Esophagus squamous epithelium (tissue), 4 donors: ENCODE measurements around the gene TMCC2.

Experiments used
- POLR2A ChIP-seq, 4 donors: fragments of 450-650 bp; IDR thresholded peaks; one replicate each; pipeline ENCODE4 v1.6.1; 2017; ENCODE audit warnings: antibody characterized with exemption in 4 of 4, mild to moderate bottlenecking in 4 of 4, moderate library complexity in 3 of 4
- TF ChIP-seq, protein P1 (sequence below), 6 experiments: fragments of 450-650 bp in 4 of 6; fragments of 200-600 bp in 2 of 6; sonication (generic) in 2 of 6; IDR thresholded peaks; one replicate each; pipeline ENCODE4 v1.5.1; 2016 to 2019; ENCODE audit warnings: antibody characterized with exemption in 6 of 6, mild to moderate bottlenecking in 4 of 6, moderate library complexity in 4 of 6

- TF ChIP-seq, protein P1, sequence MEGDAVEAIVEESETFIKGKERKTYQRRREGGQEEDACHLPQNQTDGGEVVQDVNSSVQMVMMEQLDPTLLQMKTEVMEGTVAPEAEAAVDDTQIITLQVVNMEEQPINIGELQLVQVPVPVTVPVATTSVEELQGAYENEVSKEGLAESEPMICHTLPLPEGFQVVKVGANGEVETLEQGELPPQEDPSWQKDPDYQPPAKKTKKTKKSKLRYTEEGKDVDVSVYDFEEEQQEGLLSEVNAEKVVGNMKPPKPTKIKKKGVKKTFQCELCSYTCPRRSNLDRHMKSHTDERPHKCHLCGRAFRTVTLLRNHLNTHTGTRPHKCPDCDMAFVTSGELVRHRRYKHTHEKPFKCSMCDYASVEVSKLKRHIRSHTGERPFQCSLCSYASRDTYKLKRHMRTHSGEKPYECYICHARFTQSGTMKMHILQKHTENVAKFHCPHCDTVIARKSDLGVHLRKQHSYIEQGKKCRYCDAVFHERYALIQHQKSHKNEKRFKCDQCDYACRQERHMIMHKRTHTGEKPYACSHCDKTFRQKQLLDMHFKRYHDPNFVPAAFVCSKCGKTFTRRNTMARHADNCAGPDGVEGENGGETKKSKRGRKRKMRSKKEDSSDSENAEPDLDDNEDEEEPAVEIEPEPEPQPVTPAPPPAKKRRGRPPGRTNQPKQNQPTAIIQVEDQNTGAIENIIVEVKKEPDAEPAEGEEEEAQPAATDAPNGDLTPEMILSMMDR (IDR thresholded peaks at IDR 0.05): no peak
- TF ChIP-seq POLR2A (IDR thresholded peaks at IDR 0.05): no peak
Observed at GRCh38 chr1:205187420-205187819, 40.3 kb upstream of the TMCC2 start.
